Measurements from ENCODE around the gene WDR7.

DNA sequence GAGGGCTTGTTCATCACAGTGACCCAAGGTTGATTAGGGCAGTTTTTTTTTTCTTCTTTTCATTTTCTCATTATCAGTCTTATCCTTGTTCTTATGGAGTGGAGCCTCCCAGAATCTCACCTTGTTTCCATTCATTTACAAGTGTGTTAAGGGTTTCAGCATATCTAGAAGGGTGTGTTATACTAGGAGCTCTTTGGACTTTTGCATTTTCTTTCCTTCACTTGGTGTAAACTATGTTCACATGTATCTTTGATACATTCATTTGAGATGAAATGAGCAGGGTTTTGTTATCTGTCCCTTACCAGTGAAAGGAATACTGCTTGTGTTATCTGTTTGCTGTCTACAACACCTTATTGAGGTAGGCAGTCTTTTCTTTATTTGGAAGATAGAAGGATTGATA, 96.7 kb downstream of the WDR7 start:
- TF ChIP-seq CTCF (IDR thresholded peaks at IDR 0.05), result no peak
- no peak for TF ChIP-seq POLR2A (IDR thresholded peaks at IDR 0.05)
